GM21367 (cell line): ENCODE measurements around the gene ARHGDIG.
"Not testable (repeated sequence)": the region's sequence is repeated elsewhere in the genome, so short reads cannot be mapped to it uniquely, and the experiment has no call there.

ENCODE experiments used
- ATAC-seq: cut with Tn5 transposase; IDR thresholded peaks from one replicate; pipeline ENCODE4 v1.9.1; 2021; ENCODE audit not compliant: unreplicated experiment

The ARHGDIG gene

DNA sequence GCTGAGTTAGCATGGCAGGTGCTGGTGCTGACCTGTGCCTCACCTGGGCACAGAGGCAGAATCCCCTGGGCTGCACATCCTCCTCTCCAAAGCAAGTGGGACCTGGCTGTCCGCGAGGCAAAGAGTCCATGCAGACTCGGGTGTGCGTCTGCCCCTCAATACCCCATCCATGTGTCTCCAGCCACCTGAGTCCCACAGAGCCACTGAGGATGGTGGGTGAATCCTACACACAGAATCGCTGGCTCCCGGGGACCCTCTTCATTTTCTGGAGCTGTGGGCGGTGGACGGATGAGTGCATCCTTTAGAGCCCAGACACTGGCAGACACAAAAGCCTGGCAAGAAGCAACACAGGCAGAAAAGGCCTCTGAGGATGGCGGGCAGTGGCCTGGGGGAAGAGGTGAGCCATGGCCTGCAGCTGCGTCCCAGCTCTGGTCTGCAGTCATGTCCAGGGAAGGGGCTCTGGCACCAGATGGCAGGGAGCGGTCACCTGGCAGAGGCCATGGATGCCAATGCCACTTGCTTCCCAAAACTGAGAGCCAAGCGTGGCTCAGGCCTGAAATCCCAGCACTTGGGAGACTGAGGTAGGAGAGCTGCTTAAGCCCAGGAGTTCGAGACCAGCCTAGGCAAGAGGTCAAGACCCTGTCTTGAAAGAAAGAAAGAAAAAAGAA, 42.2 kb downstream of the ARHGDIG start:
- no peak for ATAC-seq

DNA sequence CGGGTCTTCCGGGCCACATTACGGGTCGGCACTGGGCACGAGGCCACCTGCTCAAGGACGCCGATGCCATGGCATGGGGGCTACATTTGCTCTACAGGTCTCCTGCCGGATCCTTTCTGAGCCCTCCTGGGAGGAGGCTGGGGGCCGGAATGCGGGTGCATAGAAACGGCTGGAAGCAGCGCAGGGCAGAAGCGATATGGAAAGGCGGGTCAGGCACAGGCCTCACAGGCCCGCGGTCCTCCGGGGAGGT, 43.7 kb downstream of the ARHGDIG start:
- no peak for ATAC-seq

DNA sequence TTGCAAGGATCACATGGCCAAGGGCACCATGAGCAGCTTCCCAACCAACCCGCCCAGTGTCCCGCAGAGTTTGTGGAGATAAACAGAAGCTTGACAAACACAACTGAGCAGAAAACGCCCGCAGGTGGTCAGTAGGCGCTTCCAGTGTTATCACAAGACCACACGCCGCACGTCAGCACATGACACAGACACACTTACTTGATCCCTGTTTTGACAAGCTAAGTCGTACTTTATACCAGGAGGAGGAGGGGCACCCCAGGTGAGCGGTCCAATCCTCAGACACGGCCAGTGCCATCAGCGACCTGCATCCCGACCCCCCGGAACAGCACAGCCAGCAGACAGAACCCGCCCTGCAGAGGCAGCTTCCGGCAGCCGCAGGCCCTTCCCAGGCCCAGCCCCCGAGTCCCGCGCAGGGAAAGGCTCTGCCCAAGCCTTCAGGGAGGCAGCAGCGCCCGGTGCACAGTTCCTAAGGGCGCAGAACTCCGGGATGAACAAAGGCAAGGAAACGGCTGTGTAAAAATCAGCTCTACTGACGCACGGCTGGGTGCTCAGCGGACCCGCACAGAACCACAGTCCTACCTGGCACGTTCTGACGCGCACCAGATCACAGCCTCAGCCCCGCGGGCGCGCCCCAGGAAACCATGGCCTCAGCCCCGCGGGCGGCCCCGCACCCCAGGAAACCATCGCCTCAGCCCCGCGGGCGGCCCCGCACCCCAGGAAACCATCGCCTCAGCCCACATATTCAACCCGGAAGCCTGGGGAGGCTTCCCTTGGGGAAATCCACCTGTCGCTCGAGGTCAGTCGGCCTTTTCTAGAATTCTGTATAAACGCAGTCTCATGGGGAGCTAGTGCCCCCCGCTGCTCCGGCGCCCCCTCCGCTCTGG, 44.3 kb downstream of the ARHGDIG start:
- ATAC-seq: no peak

DNA sequence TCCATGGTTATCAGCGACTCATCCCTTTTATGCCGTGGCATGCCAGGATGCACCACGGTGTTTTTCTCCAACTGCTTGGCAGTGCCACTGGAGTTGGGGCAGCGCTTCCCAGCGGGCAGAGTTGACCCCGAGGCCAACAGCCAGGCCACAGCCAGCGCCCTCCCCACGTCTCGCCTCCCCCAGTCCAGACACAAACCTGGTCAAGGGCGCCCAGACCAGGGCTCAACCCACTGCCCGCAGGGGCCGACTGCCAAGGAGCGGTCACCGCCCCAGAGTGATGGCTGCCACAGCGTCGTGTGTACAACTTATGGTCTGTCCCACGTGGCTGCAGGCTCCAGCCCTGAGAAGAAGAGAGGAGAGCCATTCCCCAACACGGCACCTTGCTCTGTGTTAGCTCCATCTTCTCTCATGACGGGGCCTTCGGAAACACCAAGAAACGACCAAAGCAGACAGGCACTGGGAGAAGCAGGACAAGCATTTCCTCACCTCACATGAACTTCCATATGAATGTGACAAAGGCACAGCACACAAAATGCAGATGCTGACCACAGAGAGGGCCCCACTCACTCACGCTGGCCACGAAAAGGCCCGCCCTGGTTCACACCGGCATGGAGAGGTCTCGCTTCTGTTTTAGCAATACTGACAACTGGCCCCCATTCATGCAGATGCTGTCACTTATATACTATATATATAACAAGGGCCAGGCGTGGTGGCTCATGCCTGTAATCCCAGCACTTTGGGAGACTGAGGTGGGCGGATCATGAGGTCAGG, 45.2 kb downstream of the ARHGDIG start:
- no peak for ATAC-seq

DNA sequence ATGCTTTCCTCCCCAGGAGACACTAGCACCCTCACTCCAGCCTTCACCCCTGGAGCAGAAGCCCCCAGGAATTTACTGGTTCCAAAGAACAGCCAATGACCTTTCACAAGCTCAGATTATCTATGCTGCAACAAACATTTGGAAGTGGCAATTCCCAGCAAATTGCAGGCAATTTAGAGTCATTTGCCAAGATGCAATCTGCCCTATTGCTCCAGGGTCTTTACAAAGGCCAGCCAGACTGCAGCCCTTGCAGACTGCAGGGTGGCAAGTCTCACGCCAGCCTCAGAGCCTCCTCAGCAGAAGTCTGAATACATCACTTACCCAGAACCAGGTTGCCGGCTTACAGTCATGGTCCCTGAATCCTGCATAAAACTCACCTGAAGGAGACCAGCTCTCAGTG, 50.4 kb downstream of the ARHGDIG start:
- ATAC-seq: no peak

DNA sequence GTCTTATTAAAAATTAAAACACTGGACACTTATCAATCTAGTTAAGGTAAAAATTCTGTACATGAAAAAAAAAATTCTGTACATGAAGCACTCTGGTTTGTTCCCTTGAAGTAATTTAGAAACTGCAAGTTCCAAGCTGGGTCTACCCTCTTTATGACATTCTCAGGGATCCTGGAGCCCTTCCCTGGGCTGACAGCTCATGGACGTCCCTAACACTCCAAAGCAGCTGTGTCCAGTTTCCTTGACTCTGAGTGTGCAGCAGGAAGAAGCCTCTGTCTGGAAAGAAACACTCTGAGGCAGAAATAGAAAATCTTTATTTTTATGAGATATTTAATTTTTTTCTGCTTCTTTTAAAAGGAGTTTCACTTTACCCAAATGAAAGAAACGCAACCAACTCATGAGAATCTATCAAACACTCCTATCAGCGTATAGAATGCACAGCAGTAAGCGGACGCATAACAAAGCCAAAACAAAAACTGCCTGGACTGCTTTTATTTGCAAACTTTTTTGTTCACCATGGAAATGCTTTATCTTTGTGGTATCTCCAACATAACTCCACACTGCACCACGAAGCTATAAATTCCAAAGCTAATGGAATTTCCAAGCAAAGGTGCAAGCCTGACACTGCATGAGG, 50.9 kb downstream of the ARHGDIG start:
- ATAC-seq: not testable (repeated sequence)
